Endothelial cell of umbilical vein (primary cell): ENCODE measurements around the gene KCNS3.

Experiments
- CTCF ChIP-seq, 2 donors: IDR thresholded peaks; 1 replicate in 1 of 2; 2 replicates in 1 of 2; pipeline ENCODE4 v1.5.1; 2011; ENCODE audit warnings: low read length in 2 of 2, mild to moderate bottlenecking in 2 of 2, moderate library complexity in 2 of 2, control low read depth in 1 of 2, inconsistent platforms in 1 of 2, low read depth in 1 of 2; ENCODE audit not compliant: insufficient read depth in 1 of 2; ENCODE audit errors: extremely low read depth in 1 of 2
- EZH2 ChIP-seq: IDR thresholded peaks from 2 replicates; pipeline ENCODE4 v1.6.1; 2012; ENCODE audit warnings: borderline replicate concordance, low read depth, mild to moderate bottlenecking, moderate library complexity, low read length, inconsistent platforms; ENCODE audit not compliant: severe bottlenecking
- FOS ChIP-seq: IDR thresholded peaks from 2 replicates; pipeline ENCODE4 v1.6.1; 2011; ENCODE audit warnings: mild to moderate bottlenecking, low read length, moderate library complexity, borderline replicate concordance; ENCODE audit not compliant: insufficient read depth
- GATA2 ChIP-seq: IDR thresholded peaks from 2 replicates; pipeline ENCODE4 v1.7.0; 2011; ENCODE audit warnings: low read depth, mild to moderate bottlenecking, moderate library complexity, mixed read lengths, low read length; ENCODE audit not compliant: insufficient read length, insufficient read depth
- JUN ChIP-seq: IDR thresholded peaks from 2 replicates; pipeline ENCODE4 v1.6.1; 2011; ENCODE audit warnings: borderline replicate concordance, low read depth; ENCODE audit not compliant: insufficient read length, insufficient read depth
- MAX ChIP-seq: IDR thresholded peaks from 2 replicates; pipeline ENCODE4 v1.6.1; 2011; ENCODE audit not compliant: insufficient read depth, insufficient read length
- MYC ChIP-seq: IDR thresholded peaks from one replicate; pipeline ENCODE4 v1.6.1; 2011; ENCODE audit warnings: mild to moderate bottlenecking, low read depth, low read length
- POLR2A ChIP-seq: IDR thresholded peaks from 2 replicates; pipeline ENCODE4 v1.6.1; 2012; ENCODE audit warnings: low read depth, mild to moderate bottlenecking, control low read depth, low read length
- POLR2AphosphoS5 ChIP-seq: IDR thresholded peaks from 2 replicates; pipeline ENCODE4 v1.6.1; 2012; ENCODE audit warnings: low read depth, mild to moderate bottlenecking, control low read depth, low read length, moderate library complexity; ENCODE audit not compliant: insufficient read depth

GRCh38 chr2:17892770-17893534, 14.5 kb downstream of the KCNS3 start:
- TF ChIP-seq CTCF (IDR thresholded peaks at IDR 0.05; ENCODE audit: extremely low read depth in 1 of 2, insufficient read depth in 1 of 2, low read depth in 1 of 2, low read length in 2 of 2) = no peak
- TF ChIP-seq GATA2 = no peak
- TF ChIP-seq POLR2AphosphoS5 = no peak
- TF ChIP-seq EZH2 = no peak
- TF ChIP-seq POLR2A = no peak
- TF ChIP-seq MYC = no peak
- no peak for TF ChIP-seq MAX
- no peak for TF ChIP-seq FOS
- no peak for TF ChIP-seq JUN
